Effector CD8-positive, alpha-beta T cell (primary cell): ENCODE data around the gene CCDC61.

Experiments
- DNase-seq: peaks from one replicate; lab custom pipeline; 2025; lab: John Stamatoyannopoulos, UW

CCDC61 gene

DNA sequence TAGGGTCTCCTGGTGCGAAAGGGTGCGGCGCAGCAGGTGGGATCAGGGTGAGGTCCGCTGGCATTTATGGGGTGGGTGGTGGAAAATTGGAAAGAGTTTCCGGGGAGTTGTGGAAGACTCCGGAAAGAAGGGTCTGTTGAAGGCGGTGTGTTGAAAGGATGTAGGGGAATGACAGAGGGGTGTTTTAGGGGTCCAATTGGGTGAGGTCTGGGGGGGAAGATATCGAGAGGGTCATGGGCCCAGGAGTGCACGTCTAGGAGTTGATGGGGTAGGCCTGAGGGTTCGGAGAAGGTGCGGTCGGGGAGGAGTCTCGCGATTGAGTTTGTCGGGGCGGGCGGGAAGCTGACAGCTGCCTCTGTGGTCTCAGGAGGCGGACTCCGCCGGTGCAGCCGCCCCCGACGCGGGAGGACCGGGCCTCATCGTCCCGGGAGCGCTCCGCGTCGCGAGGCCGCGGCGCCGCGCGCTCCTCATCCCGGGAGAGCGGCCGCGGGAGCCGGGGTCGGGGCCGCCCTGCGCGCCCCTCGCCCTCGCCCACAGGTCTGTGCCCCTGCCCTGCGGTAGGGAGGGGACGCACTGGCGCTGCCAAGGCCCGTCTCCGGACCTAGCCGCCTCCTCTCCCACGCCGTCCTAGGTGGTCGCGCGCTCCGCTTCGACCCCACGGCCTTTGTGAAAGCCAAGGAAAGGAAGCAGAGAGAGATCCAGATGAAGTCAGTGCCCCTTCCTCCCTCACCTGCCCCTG, 20.6 kb downstream of the CCDC61 start:
- peak; percentile 12 for DNase-seq

DNA sequence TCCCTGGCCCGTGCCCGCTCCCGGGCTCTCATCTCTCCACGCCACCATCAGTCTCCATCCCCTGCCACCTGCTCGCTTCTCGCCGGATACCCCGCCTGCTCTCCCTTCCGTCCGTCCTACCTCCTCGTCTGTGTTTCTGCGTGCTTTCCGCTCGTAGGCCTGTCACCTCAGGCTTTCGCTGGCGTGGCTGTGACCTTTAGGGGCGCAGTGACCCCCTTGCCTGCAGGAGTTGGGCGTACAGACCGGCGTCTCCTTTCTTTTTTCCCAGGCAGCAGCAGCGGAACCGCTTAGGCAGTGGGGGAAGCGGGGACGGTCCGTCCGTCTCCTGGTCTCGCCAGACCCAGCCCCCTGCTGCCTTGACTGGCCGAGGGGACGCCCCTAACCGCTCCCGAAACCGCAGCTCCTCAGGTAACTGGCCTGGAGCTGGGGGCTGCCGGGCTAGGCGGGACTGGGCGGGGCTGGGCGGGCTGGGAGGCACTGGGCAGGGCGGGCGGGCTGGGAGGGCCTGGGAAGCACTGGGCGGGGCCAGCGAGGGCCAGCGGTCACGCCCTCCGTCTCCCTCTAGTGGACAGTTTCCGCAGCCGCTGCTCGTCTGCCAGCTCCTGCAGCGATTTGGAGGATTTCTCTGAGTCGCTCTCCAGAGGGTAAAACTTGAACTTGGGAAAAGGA, 21.3 kb downstream of the CCDC61 start:
- DNase-seq, result peak; percentile 68

DNA sequence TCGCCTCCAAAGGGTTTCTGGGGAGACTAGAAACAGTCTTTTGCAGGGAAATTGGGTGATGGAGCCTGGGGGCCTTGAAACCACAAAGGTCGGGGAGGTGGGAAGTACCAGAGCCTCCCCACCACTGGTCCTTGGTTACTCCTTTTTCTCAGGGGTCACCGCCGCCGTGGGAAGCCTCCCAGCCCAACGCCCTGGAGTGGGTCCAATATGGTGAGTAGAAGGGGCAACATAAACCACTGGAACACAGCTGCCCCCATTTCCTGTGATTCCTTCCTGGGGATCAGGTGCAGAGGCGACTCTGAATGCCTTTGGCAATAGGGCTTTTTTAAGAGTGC, 21.8 kb downstream of the CCDC61 start:
- DNase-seq, result no peak

DNA sequence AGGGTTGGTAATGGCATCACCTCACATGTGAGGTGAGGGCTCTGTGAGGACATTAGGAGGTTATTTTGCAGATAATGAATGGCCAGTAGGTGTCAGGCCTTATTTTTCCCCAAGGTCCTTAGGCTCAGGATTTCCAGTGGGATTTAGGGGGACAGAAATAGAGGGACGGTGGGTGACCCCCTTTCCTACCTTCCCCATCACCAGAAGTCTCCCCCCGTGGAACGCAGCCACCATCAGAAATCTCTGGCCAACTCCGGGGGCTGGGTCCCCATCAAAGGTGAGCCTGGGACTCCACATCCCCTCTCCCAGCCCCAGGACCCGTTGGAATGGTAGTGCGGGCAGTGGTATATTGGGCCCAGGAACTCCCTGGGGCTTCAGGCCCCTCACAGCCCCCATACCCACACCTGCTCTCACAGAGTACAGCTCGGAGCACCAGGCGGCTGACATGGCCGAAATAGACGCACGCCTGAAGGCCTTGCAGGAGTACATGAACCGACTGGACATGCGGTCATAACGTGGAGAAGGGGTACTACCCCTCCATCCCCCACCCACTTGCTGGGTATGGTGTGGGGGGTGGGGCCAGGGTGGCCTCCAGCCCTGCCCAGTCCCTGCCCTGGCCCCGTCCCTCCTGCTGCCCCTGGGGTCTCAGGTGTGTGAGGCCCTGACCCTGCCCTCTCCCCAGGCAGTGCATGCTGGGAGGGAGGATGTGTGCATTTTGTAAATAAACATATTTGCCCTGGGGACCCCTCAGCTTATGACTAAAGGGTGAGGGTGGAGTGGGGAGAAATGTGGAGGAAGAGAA, 22.8 kb downstream of the CCDC61 start:
- no peak for DNase-seq

DNA sequence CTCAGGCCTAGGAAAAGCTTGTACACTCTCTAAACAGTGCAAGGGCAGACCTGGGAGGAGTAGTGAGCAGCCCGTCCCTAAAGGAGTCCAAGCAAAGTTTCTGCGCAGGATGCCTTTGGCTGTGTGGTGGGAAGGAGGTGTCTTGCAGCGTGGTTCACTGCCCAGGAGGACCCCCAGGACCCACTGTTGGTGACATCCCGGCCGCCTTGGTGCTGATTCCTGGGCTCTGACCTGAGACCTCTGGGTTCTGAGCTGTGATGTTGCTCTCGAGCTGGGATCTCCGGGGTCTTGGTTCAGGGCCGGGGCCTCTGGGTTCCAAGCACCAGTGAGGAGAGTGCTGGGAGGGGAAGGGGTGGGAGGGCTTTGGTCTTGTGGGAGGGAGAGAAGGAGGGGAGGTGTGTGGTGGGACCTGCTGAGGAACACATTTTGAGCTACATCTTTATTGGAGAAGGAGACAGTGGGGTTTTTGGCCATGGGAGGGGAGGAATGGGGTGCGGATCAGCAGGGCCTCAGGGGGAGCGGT, 23.5 kb downstream of the CCDC61 start:
- DNase-seq, result no peak

DNA sequence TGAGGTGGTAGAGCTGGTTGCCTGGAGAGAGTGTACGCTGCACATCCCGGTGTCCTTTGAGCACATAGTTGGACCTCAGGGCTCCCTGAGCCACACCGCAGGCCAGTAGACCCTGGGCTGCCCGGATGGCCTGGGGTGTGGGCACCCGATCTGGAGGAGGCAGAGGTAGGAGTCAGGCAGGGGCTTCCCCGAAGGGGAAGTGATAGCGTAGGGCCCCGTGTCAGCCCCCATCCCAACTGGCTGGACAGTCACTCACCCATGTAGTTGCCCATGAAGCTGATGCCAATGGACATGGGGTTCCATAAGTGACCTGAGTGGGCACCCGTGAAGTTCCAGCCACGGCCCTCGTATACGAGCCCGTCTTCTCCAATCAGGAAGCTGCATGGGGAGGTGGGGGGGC, 24.0 kb downstream of the CCDC61 start:
- no peak for DNase-seq

DNA sequence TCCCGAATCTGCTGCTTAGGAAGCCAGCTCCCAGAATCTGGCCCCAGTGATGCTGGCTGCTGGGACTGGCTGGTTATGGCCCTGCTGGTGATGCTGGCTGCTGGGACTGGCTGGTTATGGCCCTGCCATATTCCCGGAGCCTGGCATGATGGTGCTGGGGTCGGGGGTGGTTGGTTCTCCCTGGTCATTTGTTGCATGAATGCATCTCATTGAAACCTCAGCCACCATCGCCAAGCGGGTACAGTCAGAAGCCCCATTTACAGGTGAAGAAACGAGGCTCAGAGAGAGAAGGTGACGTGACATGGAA, 25.5 kb downstream of the CCDC61 start:
- DNase-seq, result no peak

DNA sequence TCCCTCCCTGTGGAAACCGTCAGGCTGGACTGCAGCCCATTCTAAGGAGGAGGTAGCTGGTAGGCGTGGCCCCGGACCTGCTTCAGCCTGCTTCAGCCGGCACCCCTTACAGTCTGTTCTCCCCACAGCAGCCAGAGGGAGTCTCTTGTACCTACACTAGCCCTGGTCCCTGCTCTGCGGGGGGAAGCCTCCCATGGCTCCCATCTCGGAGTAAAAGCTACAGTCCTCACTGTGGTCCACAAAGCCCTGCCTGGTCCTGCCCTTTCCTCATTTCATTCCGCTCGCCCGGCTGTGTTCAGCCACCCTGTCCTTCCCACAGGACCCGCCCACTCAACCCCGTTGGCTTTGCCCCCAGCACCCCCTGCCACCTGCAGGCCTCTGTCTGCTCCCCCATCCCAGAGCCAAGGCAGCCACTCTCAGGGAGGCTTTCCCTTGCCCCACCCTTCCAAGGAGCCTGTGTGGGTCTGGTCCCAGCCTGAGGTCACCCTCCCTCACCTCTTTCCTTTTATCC, 26.3 kb downstream of the CCDC61 start:
- no peak for DNase-seq

DNA sequence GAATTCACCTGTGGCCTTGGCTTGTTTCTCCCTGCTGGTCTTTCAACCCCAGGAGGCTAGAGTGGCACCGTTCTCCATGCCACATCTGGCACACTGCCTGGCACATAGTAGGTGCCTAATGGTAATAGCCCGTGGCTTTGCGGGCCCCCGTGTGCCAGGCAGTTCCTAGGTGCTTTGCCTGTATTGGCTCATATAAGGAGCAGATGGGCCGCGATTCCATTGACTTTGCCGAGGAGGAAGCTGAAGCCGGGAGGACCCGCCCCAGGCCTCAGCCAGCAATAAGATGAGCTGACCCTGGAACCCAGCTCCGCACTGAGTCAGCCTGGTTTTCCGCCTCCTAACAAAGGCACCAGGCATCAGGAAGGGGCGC, 26.8 kb downstream of the CCDC61 start:
- DNase-seq, result no peak

DNA sequence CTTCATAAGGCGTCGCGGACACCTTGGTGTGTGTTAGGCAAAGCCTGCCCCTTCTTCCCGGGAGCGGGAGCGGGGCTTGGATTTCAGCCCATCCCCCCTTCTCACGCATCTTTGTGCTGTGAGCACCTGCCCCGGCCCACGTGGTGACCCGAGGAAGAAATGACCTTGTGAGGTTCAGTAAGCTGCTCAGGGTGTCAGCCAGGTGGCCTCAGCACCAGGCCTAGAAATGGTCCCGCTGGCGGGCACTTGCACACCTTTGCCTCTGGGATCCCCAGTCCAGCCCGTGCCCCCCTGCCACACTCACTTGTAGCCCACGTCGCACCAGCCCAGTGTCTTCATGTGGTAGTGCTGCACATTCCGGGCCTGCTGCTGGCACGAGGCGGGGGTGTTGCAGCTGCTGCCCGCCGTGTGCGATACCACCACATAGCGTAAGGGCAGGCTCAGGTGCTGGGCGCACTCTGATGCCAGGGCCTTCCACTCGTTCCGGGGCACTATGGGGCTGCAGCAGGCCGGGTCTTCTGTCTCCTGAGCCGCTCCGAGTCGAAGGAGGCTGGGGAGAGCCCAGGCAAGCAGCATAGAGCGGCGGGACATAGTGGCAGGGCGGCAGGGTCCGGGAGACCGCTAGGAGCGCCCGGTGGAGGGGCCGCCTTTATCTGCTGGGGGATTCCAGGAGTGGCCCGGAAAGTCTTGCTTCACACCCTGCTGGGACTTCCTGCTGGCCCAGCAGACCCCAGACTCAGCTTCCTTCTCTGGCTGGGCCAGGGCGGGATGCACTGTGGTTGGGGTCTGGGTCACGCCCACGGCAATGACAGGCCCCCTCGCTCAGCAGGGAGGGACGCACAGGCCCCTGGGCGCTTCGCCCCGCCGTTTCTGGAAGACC, 27.4 kb downstream of the CCDC61 start, which contains the start of gene PGLYRP1:
Gene PGLYRP1, minus strand, starts transcription at position 623 of the 880 bp plus-strand sequence. Its CDS starts 32 bp downstream, at position 591.
- no peak for DNase-seq

DNA sequence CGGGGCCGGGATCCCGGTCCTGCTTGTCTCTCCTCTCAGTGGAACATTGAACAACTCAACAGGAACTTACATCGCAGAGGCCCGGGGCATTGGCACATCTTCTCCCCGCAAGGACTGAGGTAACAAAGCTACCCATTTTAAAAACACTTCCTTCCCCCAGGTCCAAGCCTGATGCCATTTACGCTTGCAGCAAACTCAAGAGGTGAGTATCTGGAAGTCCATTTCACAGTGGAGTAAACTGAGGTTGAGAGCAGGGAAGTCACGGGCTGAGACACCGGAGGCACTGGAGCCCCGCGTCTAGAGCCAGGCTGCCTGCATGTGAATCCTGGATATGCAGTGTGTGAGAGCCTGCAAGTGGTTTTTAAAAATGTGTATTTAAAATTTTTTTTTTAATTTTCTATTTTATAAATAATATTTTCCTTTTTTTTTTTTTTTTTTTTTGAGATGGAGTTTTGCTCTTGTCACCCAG, 28.1 kb downstream of the CCDC61 start:
- no peak for DNase-seq

DNA sequence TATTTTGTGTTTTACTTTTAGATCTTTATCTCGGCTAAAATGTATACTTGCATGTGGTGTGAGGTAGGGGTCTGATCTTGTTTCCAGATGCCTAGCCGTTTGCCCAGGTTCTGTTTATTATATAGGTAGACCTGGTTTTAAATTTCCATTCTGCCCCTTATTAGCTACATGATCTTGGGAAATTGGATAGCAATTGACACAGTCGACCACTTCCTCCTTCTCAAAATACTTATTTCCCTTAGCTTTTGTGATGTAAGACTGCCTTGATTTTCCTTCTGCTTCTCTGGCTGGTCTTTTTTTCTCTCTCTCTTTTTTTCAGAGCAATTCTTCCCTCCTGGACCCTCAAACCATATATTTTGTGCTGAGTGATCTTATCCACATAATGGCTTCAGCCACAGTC, 30.6 kb downstream of the CCDC61 start:
- no peak for DNase-seq

DNA sequence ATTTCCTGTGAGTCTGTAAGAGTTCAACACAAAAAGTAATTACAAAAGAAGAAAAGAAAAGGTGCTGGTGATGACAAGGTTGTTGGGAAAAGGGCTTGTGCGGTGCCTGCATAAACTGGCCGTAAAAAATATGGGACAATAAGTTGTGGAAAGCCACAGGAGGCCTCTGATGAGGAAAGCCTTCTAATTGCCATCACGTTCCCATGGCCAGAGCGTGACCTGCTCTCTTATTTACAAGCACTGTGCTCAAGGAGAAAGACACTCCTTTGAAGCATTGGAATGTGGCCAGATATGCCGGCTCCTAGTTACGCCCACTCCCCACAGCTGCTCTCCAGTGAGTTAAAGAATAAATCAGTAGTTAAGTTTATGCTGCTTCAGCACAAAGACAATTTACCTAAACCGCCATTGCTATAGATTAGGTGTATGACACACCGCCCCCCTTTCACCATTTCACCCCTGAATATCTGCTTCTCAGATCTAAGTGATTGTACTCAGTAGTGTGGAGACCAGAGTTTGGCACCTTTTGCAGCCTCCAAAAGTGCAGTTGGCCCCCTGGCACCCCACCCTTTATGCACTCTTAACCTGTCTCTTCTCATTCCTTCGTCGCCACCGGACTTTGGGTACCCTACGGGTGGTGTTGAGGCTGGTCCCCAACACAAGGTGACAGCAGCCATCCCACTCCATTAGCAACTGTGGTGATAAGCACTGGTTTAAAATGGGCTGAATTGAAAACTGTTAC, 35.7 kb downstream of the CCDC61 start:
- no peak for DNase-seq

DNA sequence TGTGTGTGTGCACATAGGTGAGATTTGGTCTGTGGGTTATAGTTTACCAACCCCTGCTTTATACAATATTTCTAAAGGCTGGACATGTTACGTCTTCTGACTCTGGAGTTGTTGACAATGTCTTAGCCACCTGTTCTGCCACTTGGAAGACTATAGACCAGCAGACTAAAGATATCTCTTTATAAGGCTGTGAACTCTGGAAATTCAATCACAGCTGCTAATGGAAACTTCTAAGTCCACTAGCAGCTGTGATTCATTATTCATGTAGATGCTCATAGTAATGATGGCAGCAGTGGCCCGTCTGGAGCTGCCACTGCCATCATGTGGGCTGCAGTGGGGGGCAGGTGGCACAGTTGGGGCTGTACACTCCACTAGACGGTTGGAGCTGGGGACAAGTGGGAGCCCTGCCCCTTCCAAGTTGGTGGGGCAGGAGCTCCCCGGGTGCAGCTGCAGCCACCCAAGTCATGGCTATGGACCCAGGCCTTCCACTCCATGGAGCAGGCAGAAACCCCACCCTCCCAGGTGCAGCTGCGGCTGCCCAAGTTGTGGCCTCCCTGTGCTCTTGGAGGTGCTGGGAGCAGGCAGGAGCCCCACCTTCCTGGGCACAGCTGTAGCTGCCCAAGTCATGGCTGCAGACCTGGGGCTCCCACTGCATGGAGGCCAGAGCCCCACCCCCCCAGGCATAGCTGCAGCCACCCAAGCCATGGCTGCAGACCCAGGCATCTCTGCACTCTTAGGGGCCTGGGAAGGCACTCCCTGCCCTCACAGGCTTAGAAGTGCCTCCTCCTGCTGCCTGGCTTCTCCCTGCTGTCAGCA, 36.7 kb downstream of the CCDC61 start:
- no peak for DNase-seq

DNA sequence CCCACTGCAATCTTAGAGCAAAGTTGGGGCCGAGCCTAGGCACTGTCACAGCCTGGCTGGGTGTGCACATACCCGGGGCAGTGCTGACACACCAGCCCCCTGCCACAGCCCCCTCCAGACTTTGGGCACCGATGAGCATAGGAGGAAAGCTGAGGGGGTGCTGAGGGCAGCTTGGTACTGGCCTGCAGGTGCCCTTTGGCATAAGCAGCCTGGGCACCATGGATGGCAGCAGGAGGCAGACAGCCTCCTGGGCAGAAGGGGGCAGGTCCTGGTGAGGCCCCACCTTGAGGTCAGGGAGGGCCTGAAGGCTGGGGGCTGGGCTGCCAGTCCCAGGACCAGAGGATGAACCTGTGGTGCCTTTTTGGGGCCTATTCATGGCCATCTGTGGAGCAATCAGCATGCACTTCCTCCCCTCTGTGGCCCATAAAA, 37.3 kb downstream of the CCDC61 start:
- DNase-seq, result no peak

DNA sequence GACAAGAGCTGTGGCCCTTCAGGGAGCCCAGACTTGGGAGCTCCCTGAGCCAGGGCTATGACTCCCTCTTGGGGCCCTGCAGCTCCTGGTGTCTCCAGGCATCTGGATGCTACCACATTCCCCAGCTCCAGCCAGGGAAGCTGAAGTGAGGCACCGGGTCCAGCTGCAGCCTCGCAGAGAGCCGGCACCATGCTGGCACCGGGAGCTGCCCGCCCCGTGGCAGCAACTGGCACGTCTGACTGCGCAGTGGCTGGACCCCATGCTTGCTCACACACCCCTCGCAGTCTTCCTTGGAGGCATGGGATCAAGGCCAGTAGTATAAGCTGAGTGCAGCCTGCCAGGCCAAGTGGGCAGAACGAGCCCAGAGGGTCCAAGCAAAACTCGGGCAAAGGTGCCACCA, 38.1 kb downstream of the CCDC61 start:
- DNase-seq, result no peak

DNA sequence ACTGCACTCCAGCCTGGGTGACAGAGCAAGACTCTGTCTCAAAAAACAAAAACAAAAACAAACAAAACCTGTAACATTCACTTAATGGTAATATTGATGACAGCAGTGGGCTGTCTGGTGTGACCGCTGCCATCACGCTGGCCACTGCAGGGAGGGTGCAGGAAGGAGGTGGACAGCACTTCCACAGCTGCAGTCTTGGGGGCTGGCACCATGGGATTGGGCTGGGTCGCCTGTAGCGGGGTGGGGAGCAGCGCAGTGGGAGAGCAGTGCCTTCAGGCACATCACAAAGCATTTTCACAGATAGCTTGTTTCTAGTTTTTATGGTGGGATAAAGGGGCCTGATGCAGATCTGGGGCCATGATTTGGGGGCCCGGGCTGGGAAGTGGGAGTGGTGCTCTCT, 40.3 kb downstream of the CCDC61 start:
- no peak for DNase-seq

DNA sequence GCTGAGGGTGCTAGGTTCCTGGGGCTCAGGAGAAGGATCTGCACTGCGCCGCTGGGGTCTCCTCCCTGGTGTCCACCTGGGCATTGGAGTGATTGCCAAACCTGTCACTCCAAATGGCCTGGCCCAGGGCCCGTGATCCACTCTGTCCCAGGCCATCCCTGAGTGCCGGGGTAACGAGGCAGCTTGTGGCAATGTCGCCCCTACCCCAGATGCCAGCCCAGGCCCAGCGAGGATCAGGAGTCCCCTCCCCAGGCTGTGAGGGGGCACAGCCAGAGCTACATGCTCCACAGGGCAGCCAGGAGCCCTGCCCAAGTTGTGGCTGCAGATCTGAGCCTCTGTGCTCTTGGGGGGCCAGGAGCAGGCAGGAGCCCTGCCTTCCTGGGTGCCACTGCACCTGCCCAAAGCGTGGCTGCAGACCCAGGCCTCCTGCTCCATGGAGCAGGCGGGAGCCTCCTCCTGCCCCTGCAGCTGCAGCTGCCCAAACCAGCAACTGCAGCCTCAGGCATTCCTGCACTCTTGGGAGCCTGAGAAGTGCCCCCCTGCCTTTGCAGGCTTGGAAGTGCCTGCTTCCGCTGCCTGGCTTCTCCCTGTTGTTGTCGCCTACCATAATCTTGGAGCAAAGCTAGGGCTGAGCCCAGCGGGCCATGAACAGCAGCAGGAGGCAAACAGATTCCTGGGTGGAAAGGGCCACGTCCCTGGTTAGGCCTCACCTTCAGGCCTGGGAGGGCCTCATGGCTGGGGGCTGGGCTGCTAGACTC, 40.9 kb downstream of the CCDC61 start:
- no peak for DNase-seq

DNA sequence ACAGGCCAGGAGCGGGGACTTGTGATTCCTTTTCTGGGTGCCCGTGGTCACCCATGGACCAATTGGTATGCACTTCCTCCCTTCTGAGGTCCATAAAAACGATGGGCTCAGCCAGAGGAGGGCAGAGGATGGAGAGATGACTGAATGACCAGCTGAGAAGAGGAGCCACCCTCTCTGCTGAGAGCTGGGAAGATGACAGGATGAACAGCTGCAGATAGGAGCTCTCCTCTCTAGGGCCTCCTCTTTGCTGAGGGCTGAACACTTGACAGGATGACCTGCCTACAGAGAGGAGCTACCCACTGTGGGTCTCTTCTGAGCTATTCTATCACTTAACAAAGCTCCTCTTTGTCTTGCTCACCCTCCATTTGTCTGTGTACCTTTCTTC, 41.5 kb downstream of the CCDC61 start:
- no peak for DNase-seq
